GM18870 (cell line): ENCODE data around the gene ULBP1.
"Not testable (repeated sequence)": the region's sequence is repeated elsewhere in the genome, so short reads cannot be mapped to it uniquely, and the experiment has no call there.

ENCODE experiments used
- ATAC-seq: cut with Tn5 transposase; IDR thresholded peaks from one replicate; pipeline ENCODE4 v1.9.1; 2021; ENCODE audit warnings: moderate library complexity; ENCODE audit not compliant: unreplicated experiment

Gene ULBP1

GRCh38 chr6:149974394-149974793, 10.7 kb downstream of the ULBP1 start:
- not testable (repeated sequence) for ATAC-seq

- ATAC-seq, result no peak
Observed at GRCh38 chr6:149974825-149975224, 11.1 kb downstream of the ULBP1 start.

- ATAC-seq, result no peak
Observed at GRCh38 chr6:149975400-149975799, 11.7 kb downstream of the ULBP1 start.

- no peak for ATAC-seq
Observed at GRCh38 chr6:149977221-149977620, 13.5 kb downstream of the ULBP1 start.

- ATAC-seq, result no peak
Observed at GRCh38 chr6:149978610-149979009, 14.9 kb downstream of the ULBP1 start.

GRCh38 chr6:149979293-149979692, 15.6 kb downstream of the ULBP1 start:
- ATAC-seq, result no peak

- no peak for ATAC-seq
Observed at GRCh38 chr6:149983145-149983544, 19.4 kb downstream of the ULBP1 start.

GRCh38 chr6:149984773-149985172, 21.0 kb downstream of the ULBP1 start:
- no peak for ATAC-seq

- ATAC-seq, result no peak
Observed at GRCh38 chr6:149985481-149985937, 21.8 kb downstream of the ULBP1 start.

- no peak for ATAC-seq
Observed at GRCh38 chr6:149987602-149988107, 23.9 kb downstream of the ULBP1 start.

GRCh38 chr6:149988550-149989346, 25.0 kb downstream of the ULBP1 start:
- no peak for ATAC-seq

GRCh38 chr6:149990212-149990660, 26.5 kb downstream of the ULBP1 start:
- ATAC-seq, result no peak

GRCh38 chr6:149990661-149991471, 27.1 kb downstream of the ULBP1 start:
- ATAC-seq, result no peak

- ATAC-seq, result not testable (repeated sequence)
Observed at GRCh38 chr6:149991472-149991795, 27.7 kb downstream of the ULBP1 start.

GRCh38 chr6:149991838-149992237, 28.1 kb downstream of the ULBP1 start:
- no peak for ATAC-seq

GRCh38 chr6:149995235-149995750, 31.6 kb downstream of the ULBP1 start:
- ATAC-seq, result no peak

GRCh38 chr6:149995971-149996370, 32.2 kb downstream of the ULBP1 start:
- no peak for ATAC-seq

GRCh38 chr6:149999636-150000035, 35.9 kb downstream of the ULBP1 start:
- no peak for ATAC-seq

GRCh38 chr6:150001295-150002008, 37.7 kb downstream of the ULBP1 start:
- peak; percentile 79 for ATAC-seq

- ATAC-seq, result no peak
Observed at GRCh38 chr6:150002710-150003109, 39.0 kb downstream of the ULBP1 start.

GRCh38 chr6:150003599-150003998, 39.9 kb downstream of the ULBP1 start:
- not testable (repeated sequence) for ATAC-seq
